ENCODE data around the gene CACNG7.

The CACNG7 gene

GRCh38 chr19:53908106-53908934 is 758 bp upstream of the CACNG7 start:
- no peak overlapping the region for H3K27ac ChIP-seq (ENCODE audit: low read depth, low read length)
- H3K27me3 ChIP-seq (ENCODE audit: control insufficient read depth in 1 of 2, insufficient read depth in 2 of 2, low read length in 2 of 2), result peaks cover 52 to 73% of the 10 kb centered on the region in 2 donors
- no peak overlapping the region for H3K4me3 ChIP-seq (ENCODE audit: low read depth in 1 of 2, low read length in 2 of 2)
- no peak overlapping the region for H3K9ac ChIP-seq (ENCODE audit: low read length)
- H3K9me3 ChIP-seq (ENCODE audit: low read length), result no peaks in the 10 kb centered on the region
- H3K36me3 ChIP-seq (ENCODE audit: insufficient read depth, low read length), result no peaks in the 10 kb centered on the region
- peaks cover 16% of the 10 kb centered on the region for H3K4me1 ChIP-seq (ENCODE audit: insufficient read depth, low read length)

GRCh38 chr19:53909471-53910169 is 542 bp downstream of the CACNG7 start:
- Histone ChIP-seq H3K4me3 (ENCODE audit: low read depth in 1 of 2, low read length in 2 of 2) (no peak overlapping the region), H3K4me1 (ENCODE audit: insufficient read depth, low read length) (peaks cover 16% of the 10 kb centered on the region), H3K36me3 (ENCODE audit: insufficient read depth, low read length) (no peaks in the 10 kb centered on the region), H3K9ac (ENCODE audit: low read length) (no peak overlapping the region), H3K9me3 (ENCODE audit: low read length) (no peaks in the 10 kb centered on the region), H3K27ac (ENCODE audit: low read depth, low read length) (no peak overlapping the region), H3K27me3 (ENCODE audit: control insufficient read depth in 1 of 2, insufficient read depth in 2 of 2, low read length in 2 of 2) (peaks cover 52 to 72% of the 10 kb centered on the region in 2 donors)

- Histone ChIP-seq H3K4me3 (ENCODE audit: low read depth in 1 of 2, low read length in 2 of 2) (no peak overlapping the region), H3K27ac (ENCODE audit: low read depth, low read length) (no peak overlapping the region), H3K9me3 (ENCODE audit: low read length) (no peaks in the 10 kb centered on the region), H3K9ac (ENCODE audit: low read length) (no peak overlapping the region), H3K27me3 (ENCODE audit: control insufficient read depth in 1 of 2, insufficient read depth in 2 of 2, low read length in 2 of 2) (peaks cover 52 to 68% of the 10 kb centered on the region in 2 donors), H3K4me1 (ENCODE audit: insufficient read depth, low read length) (peaks cover 16% of the 10 kb centered on the region), H3K36me3 (ENCODE audit: insufficient read depth, low read length) (no peaks in the 10 kb centered on the region)
Measured at GRCh38 chr19:53910170-53910518, 1.1 kb downstream of the CACNG7 start.

GRCh38 chr19:53912653-53913052 is 3.6 kb downstream of the CACNG7 start:
- H3K4me3 ChIP-seq (ENCODE audit: low read depth in 1 of 2, low read length in 2 of 2), result no peak overlapping the region
- no peak overlapping the region for H3K9ac ChIP-seq (ENCODE audit: low read length)
- H3K27ac ChIP-seq (ENCODE audit: low read depth, low read length), result no peak overlapping the region
- no peaks in the 10 kb centered on the region for H3K36me3 ChIP-seq (ENCODE audit: insufficient read depth, low read length)
- H3K9me3 ChIP-seq (ENCODE audit: low read length), result no peaks in the 10 kb centered on the region
- peaks cover 37 to 52% of the 10 kb centered on the region in 2 donors for H3K27me3 ChIP-seq (ENCODE audit: control insufficient read depth in 1 of 2, insufficient read depth in 2 of 2, low read length in 2 of 2)
- H3K4me1 ChIP-seq (ENCODE audit: insufficient read depth, low read length), result peaks cover 9% of the 10 kb centered on the region

GRCh38 chr19:53915000-53915399 is 5.9 kb downstream of the CACNG7 start:
- H3K9me3 ChIP-seq (ENCODE audit: low read length), result no peaks in the 10 kb centered on the region
- H3K27ac ChIP-seq (ENCODE audit: low read depth, low read length), result no peak overlapping the region
- H3K4me3 ChIP-seq (ENCODE audit: low read depth in 1 of 2, low read length in 2 of 2), result no peak overlapping the region
- peaks cover 18 to 31% of the 10 kb centered on the region in 2 donors for H3K27me3 ChIP-seq (ENCODE audit: control insufficient read depth in 1 of 2, insufficient read depth in 2 of 2, low read length in 2 of 2)
- no peak overlapping the region for H3K9ac ChIP-seq (ENCODE audit: low read length)
- H3K4me1 ChIP-seq (ENCODE audit: insufficient read depth, low read length), result no peaks in the 10 kb centered on the region
- H3K36me3 ChIP-seq (ENCODE audit: insufficient read depth, low read length), result no peaks in the 10 kb centered on the region

- H3K9me3 ChIP-seq (ENCODE audit: low read length), result no peaks in the 10 kb centered on the region
- peaks cover 10 to 21% of the 10 kb centered on the region in 2 donors for H3K27me3 ChIP-seq (ENCODE audit: control insufficient read depth in 1 of 2, insufficient read depth in 2 of 2, low read length in 2 of 2)
- H3K36me3 ChIP-seq (ENCODE audit: insufficient read depth, low read length), result no peaks in the 10 kb centered on the region
- H3K4me1 ChIP-seq (ENCODE audit: insufficient read depth, low read length), result no peaks in the 10 kb centered on the region
- no peak overlapping the region for H3K27ac ChIP-seq (ENCODE audit: low read depth, low read length)
- no peak overlapping the region for H3K9ac ChIP-seq (ENCODE audit: low read length)
- no peak overlapping the region for H3K4me3 ChIP-seq (ENCODE audit: low read depth in 1 of 2, low read length in 2 of 2)
Measured at GRCh38 chr19:53916004-53916403, 6.9 kb downstream of the CACNG7 start.

- no peak overlapping the region for H3K9ac ChIP-seq (ENCODE audit: low read length)
- H3K4me3 ChIP-seq (ENCODE audit: low read depth in 1 of 2, low read length in 2 of 2), result no peak overlapping the region
- H3K9me3 ChIP-seq (ENCODE audit: low read length), result no peaks in the 10 kb centered on the region
- no peaks in the 10 kb centered on the region for H3K4me1 ChIP-seq (ENCODE audit: insufficient read depth, low read length)
- peaks cover 0 to 10% of the 10 kb centered on the region in 2 donors for H3K27me3 ChIP-seq (ENCODE audit: control insufficient read depth in 1 of 2, insufficient read depth in 2 of 2, low read length in 2 of 2)
- H3K27ac ChIP-seq (ENCODE audit: low read depth, low read length), result no peak overlapping the region
- H3K36me3 ChIP-seq (ENCODE audit: insufficient read depth, low read length), result no peaks in the 10 kb centered on the region
Measured at GRCh38 chr19:53917356-53917755, 8.3 kb downstream of the CACNG7 start.

- no peaks in the 10 kb centered on the region for H3K36me3 ChIP-seq (ENCODE audit: insufficient read depth, low read length)
- H3K27me3 ChIP-seq (ENCODE audit: control insufficient read depth in 1 of 2, insufficient read depth in 2 of 2, low read length in 2 of 2), result no peaks in the 10 kb centered on the region
- no peak overlapping the region for H3K4me3 ChIP-seq (ENCODE audit: low read depth in 1 of 2, low read length in 2 of 2)
- no peaks in the 10 kb centered on the region for H3K9me3 ChIP-seq (ENCODE audit: low read length)
- no peak overlapping the region for H3K9ac ChIP-seq (ENCODE audit: low read length)
- no peaks in the 10 kb centered on the region for H3K4me1 ChIP-seq (ENCODE audit: insufficient read depth, low read length)
- H3K27ac ChIP-seq (ENCODE audit: low read depth, low read length), result no peak overlapping the region
Measured at GRCh38 chr19:53927739-53928138, 18.7 kb downstream of the CACNG7 start.

GRCh38 chr19:53936029-53936428 is 27.0 kb downstream of the CACNG7 start:
- no peaks in the 10 kb centered on the region for H3K4me1 ChIP-seq (ENCODE audit: insufficient read depth, low read length)
- no peaks in the 10 kb centered on the region for H3K36me3 ChIP-seq (ENCODE audit: insufficient read depth, low read length)
- no peak overlapping the region for H3K27ac ChIP-seq (ENCODE audit: low read depth, low read length)
- peaks cover under 1 to 3% of the 10 kb centered on the region in 2 donors for H3K27me3 ChIP-seq (ENCODE audit: control insufficient read depth in 1 of 2, insufficient read depth in 2 of 2, low read length in 2 of 2)
- no peaks in the 10 kb centered on the region for H3K9me3 ChIP-seq (ENCODE audit: low read length)
- H3K9ac ChIP-seq (ENCODE audit: low read length), result no peak overlapping the region
- H3K4me3 ChIP-seq (ENCODE audit: low read depth in 1 of 2, low read length in 2 of 2), result no peak overlapping the region

- Histone ChIP-seq H3K4me1 (ENCODE audit: insufficient read depth, low read length) (no peaks in the 10 kb centered on the region), H3K36me3 (ENCODE audit: insufficient read depth, low read length) (no peaks in the 10 kb centered on the region), H3K9me3 (ENCODE audit: low read length) (no peaks in the 10 kb centered on the region), H3K9ac (ENCODE audit: low read length) (no peak overlapping the region), H3K4me3 (ENCODE audit: low read depth in 1 of 2, low read length in 2 of 2) (no peak overlapping the region), H3K27me3 (ENCODE audit: control insufficient read depth in 1 of 2, insufficient read depth in 2 of 2, low read length in 2 of 2) (peaks cover 23 to 25% of the 10 kb centered on the region in 2 donors), H3K27ac (ENCODE audit: low read depth, low read length) (no peak overlapping the region)
Measured at GRCh38 chr19:53942001-53942786, 33.1 kb downstream of the CACNG7 start.

- no peaks in the 10 kb centered on the region for H3K9me3 ChIP-seq (ENCODE audit: low read length)
- H3K9ac ChIP-seq (ENCODE audit: low read length), result no peak overlapping the region
- peaks cover 23 to 25% of the 10 kb centered on the region in 2 donors for H3K27me3 ChIP-seq (ENCODE audit: control insufficient read depth in 1 of 2, insufficient read depth in 2 of 2, low read length in 2 of 2)
- no peaks in the 10 kb centered on the region for H3K4me1 ChIP-seq (ENCODE audit: insufficient read depth, low read length)
- no peak overlapping the region for H3K27ac ChIP-seq (ENCODE audit: low read depth, low read length)
- no peak overlapping the region for H3K4me3 ChIP-seq (ENCODE audit: low read depth in 1 of 2, low read length in 2 of 2)
- no peaks in the 10 kb centered on the region for H3K36me3 ChIP-seq (ENCODE audit: insufficient read depth, low read length)
Measured at GRCh38 chr19:53944416-53944815, 35.3 kb downstream of the CACNG7 start.
